HCT116 (cell line): Measurements from ENCODE around the gene SNX8.

Experiments used
- EZH2 ChIP-seq: fragments of 200-600 bp; sonication (generic); IDR thresholded peaks from 2 replicates; pipeline ENCODE4 v1.6.1; 2017; ENCODE audit warnings: antibody characterized with exemption, mixed run types
- FOSL1 ChIP-seq: IDR thresholded peaks from 2 replicates; pipeline ENCODE4 v1.6.1; 2012; ENCODE audit warnings: low read depth
- POLR2A ChIP-seq: IDR thresholded peaks from 2 replicates; pipeline ENCODE4 v1.7.0; 2011; ENCODE audit warnings: borderline replicate concordance; ENCODE audit not compliant: insufficient read depth, insufficient read length; ENCODE audit errors: extremely low read depth
- TF ChIP-seq, protein P1 (sequence below), 3 experiments: fragments of 200-600 bp in 1 of 3; sonication (generic) in 1 of 3; IDR thresholded peaks in 2 of 3; conservative IDR thresholded peaks in 1 of 3; 2 replicates each; pipeline ENCODE4 v1.5.1; 2012 to 2017; ENCODE audit warnings: low read depth in 2 of 3, low read length in 2 of 3, antibody characterized with exemption in 1 of 3, borderline replicate concordance in 1 of 3, control low read depth in 1 of 3, mild to moderate bottlenecking in 1 of 3, mixed read lengths in 1 of 3, mixed run types in 1 of 3, moderate library complexity in 1 of 3; ENCODE audit not compliant: insufficient read depth in 1 of 3

DNA sequence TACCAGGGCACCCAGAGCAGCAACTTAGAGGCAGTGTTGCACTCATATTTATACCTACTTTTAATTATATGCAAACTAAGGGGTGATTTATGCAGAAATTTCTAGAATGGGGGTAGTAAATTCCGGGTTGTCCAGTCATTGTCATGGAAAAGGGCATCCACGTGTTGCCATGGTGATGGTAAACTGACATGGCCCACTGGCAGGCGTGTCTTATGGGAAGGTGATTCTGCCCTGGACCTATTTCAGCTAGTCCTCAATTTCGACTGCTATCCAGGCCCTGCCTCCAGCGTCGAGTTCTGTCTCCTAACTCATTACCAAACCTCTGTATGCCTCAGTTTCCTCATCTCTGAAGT lies 12.8 kb downstream of the SNX8 start:
- TF ChIP-seq FOSL1 (no peak), POLR2A (no peak), EZH2 (no peak)
- TF ChIP-seq, protein P1, sequence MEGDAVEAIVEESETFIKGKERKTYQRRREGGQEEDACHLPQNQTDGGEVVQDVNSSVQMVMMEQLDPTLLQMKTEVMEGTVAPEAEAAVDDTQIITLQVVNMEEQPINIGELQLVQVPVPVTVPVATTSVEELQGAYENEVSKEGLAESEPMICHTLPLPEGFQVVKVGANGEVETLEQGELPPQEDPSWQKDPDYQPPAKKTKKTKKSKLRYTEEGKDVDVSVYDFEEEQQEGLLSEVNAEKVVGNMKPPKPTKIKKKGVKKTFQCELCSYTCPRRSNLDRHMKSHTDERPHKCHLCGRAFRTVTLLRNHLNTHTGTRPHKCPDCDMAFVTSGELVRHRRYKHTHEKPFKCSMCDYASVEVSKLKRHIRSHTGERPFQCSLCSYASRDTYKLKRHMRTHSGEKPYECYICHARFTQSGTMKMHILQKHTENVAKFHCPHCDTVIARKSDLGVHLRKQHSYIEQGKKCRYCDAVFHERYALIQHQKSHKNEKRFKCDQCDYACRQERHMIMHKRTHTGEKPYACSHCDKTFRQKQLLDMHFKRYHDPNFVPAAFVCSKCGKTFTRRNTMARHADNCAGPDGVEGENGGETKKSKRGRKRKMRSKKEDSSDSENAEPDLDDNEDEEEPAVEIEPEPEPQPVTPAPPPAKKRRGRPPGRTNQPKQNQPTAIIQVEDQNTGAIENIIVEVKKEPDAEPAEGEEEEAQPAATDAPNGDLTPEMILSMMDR (IDR thresholded peaks at IDR 0.05 in 2 of 3, conservative IDR thresholded peaks at IDR 0.05 in 1 of 3; ENCODE audit: borderline replicate concordance in 1 of 3, insufficient read depth in 1 of 3, low read depth in 2 of 3, low read length in 2 of 3): no peak
